Retinal pigment epithelial cell (primary cell): ENCODE results near the gene IGFBP5.

Experiments used
- DNase-seq: peaks from one replicate; pipeline ENCODE4 v3.0.0-alpha.2; 2010; ENCODE audit warnings: low read depth
- H3K4me3 ChIP-seq: 2 replicates; pipeline ENCODE4 v1.5.1; 2011; ENCODE audit warnings: mild to moderate bottlenecking, low read length, control low read depth, moderate library complexity
- CTCF ChIP-seq: conservative IDR thresholded peaks from 2 replicates; pipeline ENCODE4 v1.5.1; 2011; ENCODE audit warnings: low read depth, low read length, control low read depth, inconsistent platforms

The IGFBP5 gene

GRCh38 chr2:216688731-216689340 is 6.5 kb downstream of the IGFBP5 start:
- no peak overlapping the region for H3K4me3 ChIP-seq
- DNase-seq, result no peak

GRCh38 chr2:216687646-216688045 is 7.7 kb downstream of the IGFBP5 start:
- peak; percentile 69 for TF ChIP-seq CTCF
- H3K4me3 ChIP-seq, result no peak overlapping the region
- DNase-seq, result no peak

More at GRCh38 chr2:216688731-216689340, 6.5 kb downstream of the IGFBP5 start:
- TF ChIP-seq CTCF, result no peak

GRCh38 chr2:216687111-216687510 is 8.2 kb downstream of the IGFBP5 start:
- no peak overlapping the region for H3K4me3 ChIP-seq
- DNase-seq, result no peak
- TF ChIP-seq CTCF, result no peak

- no peak for DNase-seq
- TF ChIP-seq CTCF, result no peak
- H3K4me3 ChIP-seq, result no peak overlapping the region
Observed at GRCh38 chr2:216685327-216685875, 9.9 kb downstream of the IGFBP5 start.

GRCh38 chr2:216683846-216684245 is 11.5 kb downstream of the IGFBP5 start:
- H3K4me3 ChIP-seq, result no peak overlapping the region
- DNase-seq, result no peak
- TF ChIP-seq CTCF, result no peak

- TF ChIP-seq CTCF, result no peak
- no peak for DNase-seq
- no peak overlapping the region for H3K4me3 ChIP-seq
Observed at GRCh38 chr2:216681683-216682082, 13.7 kb downstream of the IGFBP5 start.

GRCh38 chr2:216680951-216681629 is 14.3 kb downstream of the IGFBP5 start:
- no peak for TF ChIP-seq CTCF
- no peak for DNase-seq
- H3K4me3 ChIP-seq, result no peak overlapping the region
